WTC11 (cell line): ENCODE data around the gene SINHCAF. TPM values are rescaled to one million over a fixed set of nuclear protein-coding genes. Genes with fewer than 3 reads are reported as not detected.

ENCODE experiments used
- ATAC-seq: fragments of 200-7000 bp; cut with Tn5 transposase; 2 replicates; pipeline ENCODE4 v1.10.0; 2021; ENCODE audit warnings: mild to moderate bottlenecking, moderate library complexity
- CTCF ChIA-PET: fragments of 300-600 bp; sonication (Branson Sonifier 250); formaldehyde crosslinking; loops from one replicate; lab custom pipeline; 2021; ENCODE audit warnings: antibody characterized with exemption; lab: Charles Lee
- POLR2A ChIA-PET: fragments of 350-600 bp; sonication (Branson Sonifier 250); formaldehyde crosslinking; loops from one replicate; lab custom pipeline; 2021; ENCODE audit warnings: antibody characterized with exemption; lab: Charles Lee
- DNase-seq: peaks from one replicate; pipeline ENCODE4 v3.0.0; 2021; ENCODE audit warnings: low spot score
- H3K27ac Mint-ChIP-seq: 2 replicates; pipeline ENCODE4 v1.8.0; 2021; ENCODE audit warnings: mixed read lengths
- H3K27me3 Mint-ChIP-seq: 2 replicates; pipeline ENCODE4 v1.8.0; 2021; ENCODE audit warnings: low read depth, mild to moderate bottlenecking, moderate library complexity, mixed read lengths
- H3K36me3 Mint-ChIP-seq: 2 replicates; pipeline ENCODE4 v1.8.0; 2021; ENCODE audit warnings: mixed read lengths
- H3K4me1 Mint-ChIP-seq: 2 replicates; pipeline ENCODE4 v1.8.0; 2022; ENCODE audit warnings: mixed read lengths
- H3K4me3 Mint-ChIP-seq: 2 replicates; pipeline ENCODE4 v1.8.0; 2021; ENCODE audit warnings: mild to moderate bottlenecking, moderate library complexity, mixed read lengths
- H3K9me3 Mint-ChIP-seq: 2 replicates; pipeline ENCODE4 v1.8.0; 2021; ENCODE audit warnings: mixed read lengths
- CREM ChIP-seq: sonication (generic); formaldehyde crosslinking; IDR thresholded peaks from 2 replicates; pipeline ENCODE4 v1.8.1; 2022; ENCODE audit warnings: mild to moderate bottlenecking, missing genetic modification reagents, moderate library complexity
- GRHL2 ChIP-seq: fragments of 250-450 bp; sonication (Bioruptor Pico); IDR thresholded peaks from 2 replicates; pipeline ENCODE4 v1.8.0; 2022; ENCODE audit warnings: mild to moderate bottlenecking, moderate library complexity; ENCODE audit not compliant: insufficient replicate concordance, severe bottlenecking
- GTF2I ChIP-seq: fragments of 250-450 bp; sonication (Bioruptor Pico); conservative IDR thresholded peaks from 2 replicates; pipeline ENCODE4 v1.4.0; 2021; ENCODE audit warnings: mild to moderate bottlenecking
- HMGA2 ChIP-seq: fragments of 250-450 bp; sonication (Bioruptor Pico); IDR thresholded peaks from 2 replicates; pipeline ENCODE4 v1.4.0; 2021; ENCODE audit warnings: mild to moderate bottlenecking, moderate library complexity
- MYBL2 ChIP-seq: sonication (generic); formaldehyde crosslinking; IDR thresholded peaks from 2 replicates; pipeline ENCODE4 v1.8.1; 2023; ENCODE audit warnings: mild to moderate bottlenecking, moderate library complexity, missing genetic modification reagents
- SMAD3 ChIP-seq: sonication (generic); formaldehyde crosslinking; IDR thresholded peaks from 2 replicates; pipeline ENCODE4 v1.8.0; 2022; ENCODE audit warnings: missing genetic modification reagents, mild to moderate bottlenecking, borderline replicate concordance
- SP1 ChIP-seq: sonication (generic); formaldehyde crosslinking; conservative IDR thresholded peaks from 2 replicates; pipeline ENCODE4 v1.8.1; 2022; ENCODE audit warnings: missing genetic modification reagents
- TCF7 ChIP-seq: sonication (generic); formaldehyde crosslinking; IDR thresholded peaks from 2 replicates; pipeline ENCODE4 v1.8.0; 2022; ENCODE audit warnings: mild to moderate bottlenecking, low read depth, missing genetic modification reagents, moderate library complexity
- TP53 ChIP-seq: sonication (generic); formaldehyde crosslinking; IDR thresholded peaks from 2 replicates; pipeline ENCODE4 v1.8.1; 2023; ENCODE audit warnings: mild to moderate bottlenecking, missing genetic modification reagents
- ZBTB21 ChIP-seq: sonication (generic); formaldehyde crosslinking; IDR thresholded peaks from 2 replicates; pipeline ENCODE4 v1.8.1; 2023; ENCODE audit warnings: mild to moderate bottlenecking, missing genetic modification reagents, borderline replicate concordance
- ZNF121 ChIP-seq: sonication (generic); formaldehyde crosslinking; IDR thresholded peaks from 2 replicates; pipeline ENCODE4 v1.8.0; 2023; ENCODE audit warnings: missing genetic modification reagents
- ZNF281 ChIP-seq: sonication (generic); formaldehyde crosslinking; IDR thresholded peaks from 2 replicates; pipeline ENCODE4 v1.8.0; 2023; ENCODE audit warnings: mild to moderate bottlenecking, missing genetic modification reagents
- ZNF532 ChIP-seq: fragments of 250-450 bp; sonication (Bioruptor Pico); IDR thresholded peaks from 2 replicates; pipeline ENCODE4 v1.9.0; 2021; ENCODE audit warnings: mild to moderate bottlenecking, borderline replicate concordance
- total RNA-seq: library from RNA; stranded (reverse); gene quantifications from 3 replicates; pipeline ENCODE4 v1.2.3, GENCODE V29; 2021
- TF ChIP-seq, protein P1 (sequence below): sonication (generic); formaldehyde crosslinking; IDR thresholded peaks from 2 replicates; pipeline ENCODE4 v1.8.0; 2022; ENCODE audit warnings: mild to moderate bottlenecking, missing genetic modification reagents
- TF ChIP-seq, protein P2 (sequence below): fragments of 250-450 bp; sonication (Bioruptor Pico); conservative IDR thresholded peaks from 2 replicates; pipeline ENCODE4 v1.9.0; 2021; ENCODE audit warnings: mild to moderate bottlenecking

Gene SINHCAF
- total RNA-seq, 1 experiment from 2014 or later = 407 TPM

DNA sequence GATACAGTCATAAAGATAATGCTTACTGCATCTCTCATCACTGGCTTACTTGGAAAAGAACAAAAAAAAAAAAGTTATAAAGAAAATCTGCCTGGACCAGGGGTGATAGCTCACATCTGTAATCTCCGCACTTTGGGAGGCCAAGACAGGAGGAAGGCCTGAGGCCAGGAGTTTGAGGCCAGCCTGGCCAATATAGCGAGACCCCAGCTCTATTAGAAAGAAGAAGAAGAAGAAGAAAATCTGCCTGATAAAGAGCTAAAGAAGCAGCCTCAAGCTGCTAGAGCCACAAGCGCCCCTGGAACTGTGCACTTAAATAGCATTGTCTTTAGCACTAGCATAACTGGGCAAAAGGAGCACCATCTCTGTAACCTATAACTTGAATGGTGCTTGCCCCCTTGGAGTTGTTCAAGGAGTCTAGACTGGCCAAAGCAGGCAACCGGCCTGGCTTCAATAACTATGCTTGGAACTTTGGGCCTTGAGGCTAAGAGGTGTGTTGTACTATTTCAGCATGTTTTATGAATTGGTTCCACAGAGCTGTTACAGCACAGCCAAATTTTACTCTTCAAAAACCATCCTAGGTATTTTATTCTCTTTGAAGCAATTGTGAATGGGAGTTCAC is 53.2 kb downstream of the SINHCAF start:
- ATAC-seq = 0 out of 2 replicates have a peak, but pooled peaks have one; percentile 6
- ChIA-PET CTCF (interaction anchor here (0.6 to 2.6 kb wide), 25 partner anchors 12 to 812 kb away, joined by 3 to 119 read pairs (median 7); partner anchors contain the start of gene ETFBKMT), POLR2A (interaction anchor here (0.6 to 1.1 kb wide), 4 partner anchors 20 to 128 kb away, joined by 3 read pairs; no protein-coding TSS in a partner anchor)

More for the DNA sequence above, 53.2 kb downstream of the SINHCAF start:
- no peaks in the 10 kb centered on the region for H3K27me3 Mint-ChIP-seq
- TF ChIP-seq ZNF532 (CRISPR knock-in tag) (no peak), SMAD3 (CRISPR knock-in tag) (no peak), MYBL2 (CRISPR knock-in tag) (no peak), HMGA2 (CRISPR knock-in tag) (no peak), TP53 (CRISPR knock-in tag) (no peak), ZNF281 (no peak), GRHL2 (CRISPR knock-in tag) (no peak), CREM (CRISPR knock-in tag) (no peak), ZBTB21 (CRISPR knock-in tag) (no peak), TCF7 (CRISPR knock-in tag) (no peak), SP1 (CRISPR knock-in tag) (no peak), GTF2I (peak; percentile 66; the same call in 1 of the 2 replicates), ZNF121 (CRISPR knock-in tag) (peak; percentile 80; the same call in 1 of the 2 replicates)
- TF ChIP-seq, protein P1, sequence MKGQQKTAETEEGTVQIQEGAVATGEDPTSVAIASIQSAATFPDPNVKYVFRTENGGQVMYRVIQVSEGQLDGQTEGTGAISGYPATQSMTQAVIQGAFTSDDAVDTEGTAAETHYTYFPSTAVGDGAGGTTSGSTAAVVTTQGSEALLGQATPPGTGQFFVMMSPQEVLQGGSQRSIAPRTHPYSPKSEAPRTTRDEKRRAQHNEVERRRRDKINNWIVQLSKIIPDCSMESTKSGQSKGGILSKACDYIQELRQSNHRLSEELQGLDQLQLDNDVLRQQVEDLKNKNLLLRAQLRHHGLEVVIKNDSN = no peak
- TF ChIP-seq, protein P2, sequence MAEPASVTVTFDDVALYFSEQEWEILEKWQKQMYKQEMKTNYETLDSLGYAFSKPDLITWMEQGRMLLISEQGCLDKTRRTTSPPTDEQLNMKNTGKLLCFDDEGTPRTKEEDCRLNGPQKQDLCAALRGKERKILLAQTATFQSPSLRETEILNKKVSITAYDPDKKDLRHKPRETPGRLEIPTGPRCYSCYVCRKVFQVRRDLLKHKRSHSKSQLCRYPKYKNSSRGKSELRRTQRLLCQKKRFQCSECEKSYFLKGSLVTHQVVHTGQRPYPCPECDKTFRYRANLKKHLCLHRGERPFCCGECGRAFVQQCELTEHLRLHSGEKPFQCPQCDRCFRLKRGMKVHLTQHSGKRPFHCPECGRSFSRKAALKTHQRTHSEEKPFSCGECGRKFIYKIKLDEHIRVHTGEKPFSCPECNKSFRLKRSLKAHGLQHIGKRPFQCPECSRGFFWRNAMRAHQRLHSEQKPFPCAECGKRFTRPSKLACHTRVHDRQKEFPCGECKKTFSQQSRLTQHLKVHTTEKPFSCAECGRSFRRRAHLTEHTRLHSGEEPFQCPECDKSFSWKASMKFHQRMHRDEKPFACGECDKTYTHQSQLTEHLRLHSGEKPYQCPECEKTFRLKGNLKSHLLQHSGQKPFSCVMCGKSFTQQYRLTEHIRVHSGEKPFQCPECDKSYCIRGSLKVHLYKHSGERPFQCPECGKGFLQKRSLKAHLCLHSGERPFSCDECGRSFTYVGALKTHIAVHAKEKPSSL (CRISPR knock-in tag) = peak; percentile 68; the same call in 1 of the 2 replicates
- TF ChIP-seq, all 79 proteins: peak for 3
- Mint-ChIP-seq H3K36me3 (peaks cover 14% of the 10 kb centered on the region), H3K4me1 (peaks cover 19% of the 10 kb centered on the region), H3K27ac (peak overlapping the region; percentile 34; the same call in 1 of the 2 replicates), H3K9me3 (no peaks in the 10 kb centered on the region), H3K4me3 (no peak overlapping the region)
- no peak for DNase-seq
